ENCODE results near the gene PGAM2. TPM values are rescaled to one million over a fixed set of nuclear protein-coding genes. Genes with fewer than 3 reads are reported as not detected.

Gene PGAM2
- total and polyA plus RNA-seq, 7 donors = 214 to 1,581 (median 333) TPM

GRCh38 chr7:44108768-44109750 is 43.7 kb upstream of the PGAM2 start:
- TF ChIP-seq, protein P1, sequence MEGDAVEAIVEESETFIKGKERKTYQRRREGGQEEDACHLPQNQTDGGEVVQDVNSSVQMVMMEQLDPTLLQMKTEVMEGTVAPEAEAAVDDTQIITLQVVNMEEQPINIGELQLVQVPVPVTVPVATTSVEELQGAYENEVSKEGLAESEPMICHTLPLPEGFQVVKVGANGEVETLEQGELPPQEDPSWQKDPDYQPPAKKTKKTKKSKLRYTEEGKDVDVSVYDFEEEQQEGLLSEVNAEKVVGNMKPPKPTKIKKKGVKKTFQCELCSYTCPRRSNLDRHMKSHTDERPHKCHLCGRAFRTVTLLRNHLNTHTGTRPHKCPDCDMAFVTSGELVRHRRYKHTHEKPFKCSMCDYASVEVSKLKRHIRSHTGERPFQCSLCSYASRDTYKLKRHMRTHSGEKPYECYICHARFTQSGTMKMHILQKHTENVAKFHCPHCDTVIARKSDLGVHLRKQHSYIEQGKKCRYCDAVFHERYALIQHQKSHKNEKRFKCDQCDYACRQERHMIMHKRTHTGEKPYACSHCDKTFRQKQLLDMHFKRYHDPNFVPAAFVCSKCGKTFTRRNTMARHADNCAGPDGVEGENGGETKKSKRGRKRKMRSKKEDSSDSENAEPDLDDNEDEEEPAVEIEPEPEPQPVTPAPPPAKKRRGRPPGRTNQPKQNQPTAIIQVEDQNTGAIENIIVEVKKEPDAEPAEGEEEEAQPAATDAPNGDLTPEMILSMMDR (IDR thresholded peaks at IDR 0.05) = no peak
- peaks cover 0 to 11% (median 2%) of the 10 kb centered on the region in 3 donors for H3K27me3 ChIP-seq (ENCODE audit: insufficient read depth in 3 of 3, low read length in 2 of 3)
- no peaks in the 10 kb centered on the region for H3K9me3 ChIP-seq
- H3K36me3 ChIP-seq (ENCODE audit: insufficient read depth in 1 of 2, low read depth in 1 of 2) = no peaks in the 10 kb centered on the region
- intact Hi-C loops (cut with DNase I) = no loop called here
- H3K4me1 ChIP-seq = peaks cover 1% of the 10 kb centered on the region
- DNase-seq (peak in 1 of 2 donors; percentile 40), ATAC-seq (no peak)
- WGBS, 3 donors = 87 to 91% (median 87%) methylated on average over 20 to 21 of the region's 21 CpGs
- H3K27ac ChIP-seq = no peak overlapping the region
- no peak overlapping the region for H3K4me3 ChIP-seq

DNA sequence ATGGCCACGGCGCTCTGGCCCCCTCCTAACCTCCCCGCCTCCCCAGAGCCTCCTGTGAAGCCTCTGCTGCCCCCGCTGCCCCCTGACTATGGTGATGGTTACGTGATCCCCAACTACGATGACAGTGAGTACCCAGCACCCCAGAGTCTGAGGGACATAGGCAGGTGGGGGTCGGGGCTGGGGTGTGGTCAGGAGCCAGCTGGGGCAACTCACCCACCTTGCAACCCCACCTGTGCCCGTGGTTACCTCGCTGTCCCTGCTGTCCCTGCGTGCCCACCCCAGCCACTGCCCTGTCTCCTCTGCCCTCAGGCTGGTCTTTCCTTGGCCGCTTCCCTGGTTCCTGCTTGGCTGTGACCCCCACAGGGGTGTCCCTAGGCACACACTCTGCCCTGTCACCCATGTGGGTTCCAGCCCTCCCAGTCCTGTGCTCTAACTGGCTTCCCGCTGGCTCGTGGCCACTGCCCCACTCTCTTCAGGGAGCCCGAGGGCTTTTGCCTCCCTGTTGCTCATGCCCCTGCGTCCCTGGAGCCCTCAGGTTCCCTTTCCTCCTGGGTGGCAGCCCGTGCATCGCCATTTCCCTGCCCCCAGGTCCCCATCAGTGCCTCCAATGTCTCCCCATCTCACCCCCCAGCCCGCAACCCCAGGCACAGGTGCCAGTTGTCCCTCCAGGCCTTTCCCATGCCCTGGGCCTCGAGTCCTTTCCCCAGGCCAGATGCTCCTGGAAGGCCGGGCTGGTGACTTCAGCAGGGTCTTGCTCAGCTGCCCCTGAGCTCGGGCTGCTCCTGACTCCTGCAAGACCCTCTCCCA is 42.8 kb upstream of the PGAM2 start:
- ATAC-seq = no peak
- no peak overlapping the region for H3K27ac ChIP-seq
- TF ChIP-seq, protein P1 (IDR thresholded peaks at IDR 0.05) = no peak

DNA sequence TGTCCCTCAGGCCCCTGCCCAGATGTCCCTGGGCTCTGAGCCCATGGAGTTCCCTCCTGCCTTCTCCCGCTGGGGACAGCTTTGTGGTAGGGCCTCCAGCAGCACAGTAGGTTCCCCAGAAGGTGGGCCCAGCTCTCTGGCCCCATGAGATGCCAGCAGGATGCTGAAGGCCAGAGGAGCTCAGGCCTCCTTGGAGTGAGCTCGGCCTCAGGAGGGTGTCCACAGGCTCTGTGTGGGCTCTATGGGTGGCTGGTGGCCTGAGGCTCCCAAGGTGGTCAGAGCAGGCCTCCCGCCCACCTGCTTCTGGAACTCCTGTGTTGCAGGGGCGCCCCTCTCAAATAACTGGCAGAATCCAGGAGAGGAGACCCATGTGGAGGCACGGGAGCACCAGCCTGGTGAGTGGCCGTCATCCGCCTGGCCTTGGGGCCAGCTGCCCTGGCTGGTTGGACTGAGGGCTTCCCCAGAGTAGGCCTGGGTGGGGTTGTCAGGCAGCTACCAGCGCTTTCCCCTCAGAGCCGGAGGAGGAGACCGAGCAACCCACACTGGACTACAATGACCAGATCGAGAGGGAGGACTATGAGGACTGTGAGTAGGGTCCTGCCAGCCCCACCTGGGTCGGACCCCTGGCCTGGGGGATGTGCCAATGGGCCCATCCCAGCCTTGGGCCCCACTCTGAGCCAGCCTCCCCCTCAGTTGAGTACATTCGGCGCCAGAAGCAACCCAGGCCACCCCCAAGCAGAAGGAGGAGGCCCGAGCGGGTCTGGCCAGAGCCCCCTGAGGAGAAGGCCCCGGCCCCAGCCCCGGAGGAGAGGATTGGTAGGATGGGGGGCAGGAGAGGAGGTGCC is 42.0 kb upstream of the PGAM2 start:
- Histone ChIP-seq H3K27ac (no peak overlapping the region), H3K4me1 (no peaks in the 10 kb centered on the region), H3K27me3 (ENCODE audit: insufficient read depth in 3 of 3, low read length in 2 of 3) (peaks cover 0 to 11% (median 6%) of the 10 kb centered on the region in 3 donors), H3K4me3 (no peak overlapping the region), H3K36me3 (ENCODE audit: insufficient read depth in 1 of 2, low read depth in 1 of 2) (no peaks in the 10 kb centered on the region), H3K9me3 (no peaks in the 10 kb centered on the region)
- TF ChIP-seq, protein P1 (IDR thresholded peaks at IDR 0.05) = no peak
- 91 to 93% (median 92%) methylated on average over 16 to 18 of the region's 18 CpGs for WGBS, 3 donors
- DNase-seq (peak in 1 of 2 donors; percentile 52), ATAC-seq (no peak)
- intact Hi-C loops (cut with DNase I) = no loop called here

More for the DNA sequence above, 42.8 kb upstream of the PGAM2 start:
- H3K9me3 ChIP-seq = no peaks in the 10 kb centered on the region
- H3K4me1 ChIP-seq = no peaks in the 10 kb centered on the region
- H3K36me3 ChIP-seq (ENCODE audit: insufficient read depth in 1 of 2, low read depth in 1 of 2) = no peaks in the 10 kb centered on the region
- intact Hi-C loops (cut with DNase I) = no loop called here
- WGBS, 3 donors = 89 to 95% (median 90%) methylated on average over 18 to 21 of the region's 21 CpGs
- H3K4me3 ChIP-seq = no peak overlapping the region
- H3K27me3 ChIP-seq (ENCODE audit: insufficient read depth in 3 of 3, low read length in 2 of 3) = peaks cover 0 to 11% (median 6%) of the 10 kb centered on the region in 3 donors
- peak in 1 of 2 donors; percentile 48 for DNase-seq

DNA sequence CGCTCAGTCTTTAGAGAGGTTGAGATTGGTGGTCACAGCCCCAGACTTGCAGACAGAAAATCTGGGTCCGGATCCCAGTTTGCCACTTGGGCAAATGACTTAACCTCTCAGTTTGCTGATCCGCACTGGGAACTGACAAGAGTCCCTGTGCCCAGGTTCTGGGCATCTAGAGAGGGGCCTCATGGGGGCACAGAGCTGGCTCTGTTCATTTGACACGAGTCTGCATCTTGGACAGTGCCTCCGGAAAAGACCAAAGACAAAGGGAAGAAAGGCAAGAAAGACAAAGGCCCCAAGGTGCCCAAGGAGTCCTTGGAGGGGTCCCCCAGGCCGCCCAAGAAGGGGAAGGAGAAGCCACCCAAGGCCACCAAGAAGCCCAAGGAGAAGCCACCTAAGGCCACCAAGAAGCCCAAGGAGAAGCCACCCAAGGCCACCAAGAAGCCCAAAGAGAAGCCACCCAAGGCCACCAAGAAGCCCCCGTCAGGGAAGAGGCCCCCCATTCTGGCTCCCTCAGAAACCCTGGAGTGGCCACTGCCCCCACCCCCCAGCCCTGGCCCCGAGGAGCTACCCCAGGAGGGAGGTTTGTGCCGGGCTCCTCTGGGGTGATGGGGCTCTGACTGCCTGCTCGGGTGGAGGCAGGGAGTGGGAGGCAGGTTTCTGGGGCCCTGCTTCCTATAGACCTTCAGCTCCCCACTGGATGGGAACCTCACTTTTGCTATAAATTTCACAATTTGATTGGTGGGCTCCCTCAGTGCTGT is 41.1 kb upstream of the PGAM2 start:
- 90 to 95% (median 91%) methylated on average over 10 of the region's 10 CpGs for WGBS, 3 donors
- intact Hi-C loops (cut with DNase I) = no loop called here
- H3K27me3 ChIP-seq (ENCODE audit: insufficient read depth in 3 of 3, low read length in 2 of 3) = peaks cover 0 to 11% (median 6%) of the 10 kb centered on the region in 3 donors
- no peak for ATAC-seq
- no peaks in the 10 kb centered on the region for H3K36me3 ChIP-seq (ENCODE audit: insufficient read depth in 1 of 2, low read depth in 1 of 2)
- peak in 1 of 2 donors; percentile 26 for DNase-seq
- no peaks in the 10 kb centered on the region for H3K9me3 ChIP-seq
- peak overlapping the region; percentile 59 for H3K4me3 ChIP-seq
- no peaks in the 10 kb centered on the region for H3K4me1 ChIP-seq
- H3K27ac ChIP-seq = no peak overlapping the region
- TF ChIP-seq, protein P1 (IDR thresholded peaks at IDR 0.05) = no peak

All from psoas muscle (tissue), 8 donors.